Measurements from ENCODE around the gene DPH6.

- no peak for TF ChIP-seq CTCF (IDR thresholded peaks at IDR 0.05 in 4 of 5, conservative IDR thresholded peaks at IDR 0.05 in 1 of 5)
- TF ChIP-seq POLR2A (IDR thresholded peaks at IDR 0.05) = no peak
Observed at GRCh38 chr15:35560870-35561269, 14.9 kb upstream of the DPH6 start.
